DMS114 treated with DMSO at 0.1 percent for 48 hours (cell line): Measurements from ENCODE around the gene PLCXD1.
"Not testable (repeated sequence)": the region's sequence is repeated elsewhere in the genome, so short reads cannot be mapped to it uniquely, and the experiment has no call there.

Experiments used
- DNase-seq: peaks from one replicate; lab custom pipeline; 2025; ENCODE audit not compliant: unreplicated experiment; lab: John Stamatoyannopoulos, UW

PLCXD1 gene

DNA sequence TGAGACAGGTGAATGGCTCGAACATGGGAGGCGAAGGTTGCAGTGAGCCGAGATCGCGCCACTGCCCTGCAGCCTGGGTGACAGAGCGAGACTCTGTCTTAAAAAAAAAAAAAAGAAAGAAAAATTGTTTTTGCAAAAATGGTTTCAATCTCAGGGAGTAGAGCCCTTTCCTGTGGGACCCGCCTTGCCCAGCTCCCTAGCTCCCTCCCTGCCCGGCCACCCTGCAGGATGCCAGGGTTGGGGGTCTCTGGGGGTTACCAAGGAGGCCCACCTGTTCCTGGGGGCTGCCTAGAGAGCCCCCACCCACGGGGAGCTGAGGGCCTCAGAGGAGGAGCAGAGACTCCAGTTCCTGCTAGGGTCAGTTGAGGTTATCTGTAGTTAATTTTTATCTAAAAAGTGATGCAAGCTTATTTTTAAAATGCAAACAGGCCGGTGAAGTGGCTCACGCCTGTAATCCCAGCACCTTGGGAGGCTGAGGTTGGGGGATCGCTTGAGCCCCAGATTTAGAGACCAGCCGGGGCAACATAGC is 18.7 kb upstream of the PLCXD1 start:
- DNase-seq, result no peak

DNA sequence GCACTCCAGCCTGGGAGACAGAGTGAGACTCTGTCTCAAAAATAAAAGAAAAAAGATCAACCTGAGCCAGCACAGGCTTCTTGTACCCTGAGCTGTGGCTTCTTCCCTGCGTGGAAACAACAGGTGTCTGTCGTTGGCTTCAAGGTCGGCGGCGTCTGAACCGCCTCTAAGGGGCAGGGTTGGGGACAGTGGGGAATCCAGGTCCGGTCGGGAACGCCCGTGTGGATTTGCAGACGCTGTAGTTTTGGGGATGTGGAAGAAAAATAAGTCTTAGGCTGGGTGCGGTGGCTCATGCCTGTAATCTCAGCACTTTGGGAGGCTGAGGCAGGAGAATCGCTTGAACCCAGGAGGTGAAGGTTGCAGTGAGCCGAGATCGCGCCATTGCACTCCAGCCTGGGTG is 17.2 kb upstream of the PLCXD1 start:
- DNase-seq, result not testable (repeated sequence)

DNA sequence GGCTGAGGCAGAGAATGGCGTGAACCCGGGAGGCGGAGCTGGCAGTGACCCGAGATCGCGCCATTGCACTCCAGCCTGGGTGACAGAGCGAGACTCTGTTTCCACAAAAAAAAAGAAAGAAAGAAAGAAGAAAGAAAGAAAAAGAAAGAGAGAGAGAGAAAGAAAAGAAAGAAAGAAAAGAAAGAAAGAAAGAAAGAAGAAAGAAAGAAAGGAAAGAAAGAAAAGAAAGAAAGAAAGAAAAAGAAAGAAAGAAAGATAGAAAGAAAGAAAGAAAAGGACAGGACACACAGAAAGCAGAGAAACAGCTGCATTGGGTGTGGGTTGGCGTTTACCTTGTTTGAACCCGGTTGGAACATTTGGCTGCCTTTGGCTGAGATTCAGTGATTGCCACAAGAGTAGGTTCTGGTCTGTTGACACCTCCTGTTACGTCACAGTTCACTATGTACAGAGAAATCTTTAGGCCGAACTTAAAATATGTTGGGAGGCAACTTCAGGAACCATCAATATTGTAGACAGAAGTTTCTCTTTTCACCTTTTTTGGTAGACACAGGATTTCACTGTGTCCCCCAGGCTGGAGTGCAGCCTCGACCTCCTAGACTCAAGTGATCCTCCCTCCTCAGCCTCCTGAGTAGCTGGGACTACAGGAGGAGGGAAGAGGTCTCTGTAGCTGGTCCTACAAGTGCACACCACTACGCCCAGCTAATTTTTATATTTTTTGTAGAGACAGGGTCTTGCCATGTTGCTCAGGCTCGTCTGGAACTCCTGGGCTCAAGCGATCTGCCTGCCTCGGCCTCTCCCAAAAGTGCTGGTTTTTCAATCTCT is 16.3 kb upstream of the PLCXD1 start:
- no peak for DNase-seq

DNA sequence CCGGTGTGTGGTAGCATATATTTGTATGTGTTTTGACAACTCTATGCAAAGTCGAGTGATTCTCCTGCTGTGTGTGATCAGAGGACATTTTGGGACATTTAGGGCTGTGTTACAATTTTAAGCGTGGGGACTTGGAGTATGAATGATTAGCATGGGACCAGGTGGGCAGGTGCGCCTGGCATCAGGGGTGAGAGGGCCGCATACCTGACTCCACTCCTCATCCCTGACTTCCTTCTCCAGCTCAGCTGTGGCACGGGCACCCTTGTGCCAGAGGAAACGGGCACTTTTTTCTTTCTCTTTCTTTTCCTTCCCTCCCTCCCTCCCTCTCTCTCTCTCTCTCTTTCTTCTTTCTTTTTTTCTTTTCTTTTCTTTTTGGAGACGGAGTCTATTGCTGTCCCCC is 15.7 kb upstream of the PLCXD1 start:
- no peak for DNase-seq

DNA sequence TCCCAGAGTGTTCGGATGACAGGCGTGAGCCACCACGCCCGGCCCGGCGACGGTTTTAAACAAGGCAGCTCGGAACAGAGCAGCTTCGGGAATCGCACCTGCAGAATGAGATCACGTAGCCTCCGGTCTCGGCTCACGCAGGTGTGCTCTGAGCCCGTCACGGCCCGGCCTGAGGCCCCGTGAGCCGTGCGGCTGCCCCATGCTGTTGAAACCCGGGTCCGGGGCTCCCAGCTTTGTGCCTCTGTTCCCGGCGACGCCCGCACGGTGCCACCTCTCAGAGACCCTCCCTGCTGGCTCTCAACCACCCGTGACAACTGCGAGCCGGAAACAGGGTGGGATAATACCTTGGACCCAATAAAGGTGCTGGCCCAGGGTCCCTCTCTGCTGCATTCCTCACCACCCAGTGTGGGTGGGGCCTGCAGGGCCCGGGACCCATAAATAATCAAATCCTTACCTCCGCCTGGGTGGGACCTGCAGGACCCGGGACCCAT is 13.4 kb upstream of the PLCXD1 start:
- no peak for DNase-seq

DNA sequence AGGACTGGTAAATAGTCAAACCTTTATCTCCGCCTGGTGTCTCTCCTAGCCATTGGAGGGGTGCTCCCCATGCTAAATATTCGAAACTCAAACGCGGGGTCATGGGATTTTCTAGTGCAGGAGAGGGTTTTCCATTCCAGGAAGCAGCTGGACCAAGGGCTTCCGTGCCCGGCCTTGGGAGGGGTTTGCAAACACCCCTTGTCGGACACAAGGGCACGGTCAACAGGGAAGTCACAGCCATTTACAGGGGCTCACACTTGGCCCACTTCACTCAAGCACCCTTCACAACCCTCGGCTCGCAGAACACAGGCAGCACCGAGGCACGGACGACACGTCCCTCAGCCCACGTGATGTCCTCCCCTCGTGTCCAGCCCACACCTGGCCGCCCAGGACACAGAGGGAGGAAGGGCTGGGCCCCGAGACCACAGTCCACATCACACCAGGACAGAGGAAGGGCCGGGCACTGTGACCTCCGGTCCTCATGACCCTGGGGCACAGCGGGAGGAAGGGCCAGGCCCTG is 10.3 kb upstream of the PLCXD1 start:
- no peak for DNase-seq

DNA sequence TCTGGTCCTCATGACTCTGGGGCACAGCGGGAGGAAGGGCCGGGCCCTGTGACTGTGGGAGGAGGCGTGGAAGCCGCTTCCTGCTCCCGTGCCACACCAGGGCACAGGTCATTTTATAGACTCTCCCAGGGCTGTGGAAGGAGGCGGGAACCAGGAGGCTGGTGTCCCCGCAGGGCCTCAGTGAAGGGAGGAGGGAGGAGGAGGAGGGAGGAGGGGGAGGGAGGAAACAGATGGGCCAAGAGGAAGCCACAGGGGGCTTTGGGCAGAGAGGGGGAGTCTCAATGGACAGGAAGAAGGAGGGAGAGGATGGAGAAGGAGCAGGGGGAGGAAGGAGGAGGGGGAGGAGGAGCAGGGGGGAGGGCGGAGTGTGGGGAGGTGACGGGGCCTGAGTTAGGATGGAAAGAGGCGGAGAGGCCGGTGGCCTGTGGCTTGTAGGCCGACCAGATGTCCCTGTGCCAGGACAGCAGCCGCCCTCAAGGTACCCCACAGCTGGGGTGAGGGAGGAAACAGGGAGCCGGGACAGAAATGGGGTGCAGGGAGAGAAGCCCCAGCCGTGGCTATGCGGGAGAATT is 6.2 kb upstream of the PLCXD1 start:
- DNase-seq, result no peak

DNA sequence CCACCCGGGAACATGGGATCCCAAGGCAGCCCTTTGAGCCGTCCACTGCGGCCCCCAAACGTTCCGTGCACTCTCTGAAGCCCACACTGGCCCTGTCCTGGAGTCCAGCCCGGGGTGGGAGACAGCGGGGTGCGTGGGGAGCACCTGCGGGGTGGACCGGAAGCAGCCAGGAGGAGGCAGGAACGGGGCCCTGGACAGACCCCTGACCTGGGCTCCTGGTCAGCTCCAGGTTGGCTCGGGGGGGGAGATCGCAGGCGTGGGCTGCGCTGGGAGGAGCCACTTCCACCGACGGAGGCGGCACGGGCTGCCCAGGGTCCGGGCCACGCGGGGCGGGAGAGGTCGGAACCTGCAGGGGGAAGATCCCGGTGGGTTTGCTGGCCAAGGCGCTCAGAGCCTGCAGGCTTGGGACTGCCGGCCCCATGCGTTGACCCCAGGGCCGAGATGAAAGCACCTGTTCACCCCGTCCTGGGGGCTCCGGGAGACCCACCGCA is 5.7 kb upstream of the PLCXD1 start:
- DNase-seq, result no peak

DNA sequence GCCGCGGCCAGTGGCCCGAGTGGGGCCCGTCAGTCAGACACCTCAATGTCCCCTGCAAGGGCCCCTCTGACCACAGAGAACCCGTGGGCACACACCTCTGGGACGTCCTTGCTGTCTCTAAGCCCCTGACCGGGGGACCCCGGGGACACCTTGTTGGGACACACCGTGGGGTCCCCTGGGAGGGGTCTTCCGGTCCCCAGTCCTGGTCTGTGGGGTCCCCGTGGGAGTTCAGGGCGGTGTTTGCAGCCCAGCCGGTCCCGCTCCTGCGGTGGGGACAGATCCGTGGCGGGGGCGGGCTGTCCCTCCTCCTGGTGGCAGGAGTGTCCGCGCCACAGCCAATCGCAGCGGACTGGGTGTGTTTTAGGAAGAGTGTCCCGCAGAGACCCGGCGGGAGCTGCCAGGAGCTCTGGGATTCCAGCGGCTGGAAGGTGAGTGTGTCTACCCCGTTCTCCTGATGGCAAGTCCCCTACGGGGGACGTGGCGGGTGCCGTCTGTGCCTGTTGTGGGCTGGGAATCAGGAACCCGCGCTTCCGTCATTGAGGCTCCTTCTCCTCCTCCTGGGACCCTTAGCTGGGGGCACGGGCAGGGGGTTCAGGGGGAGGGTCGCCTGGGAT is 5.1 kb upstream of the PLCXD1 start:
- DNase-seq, result no peak

DNA sequence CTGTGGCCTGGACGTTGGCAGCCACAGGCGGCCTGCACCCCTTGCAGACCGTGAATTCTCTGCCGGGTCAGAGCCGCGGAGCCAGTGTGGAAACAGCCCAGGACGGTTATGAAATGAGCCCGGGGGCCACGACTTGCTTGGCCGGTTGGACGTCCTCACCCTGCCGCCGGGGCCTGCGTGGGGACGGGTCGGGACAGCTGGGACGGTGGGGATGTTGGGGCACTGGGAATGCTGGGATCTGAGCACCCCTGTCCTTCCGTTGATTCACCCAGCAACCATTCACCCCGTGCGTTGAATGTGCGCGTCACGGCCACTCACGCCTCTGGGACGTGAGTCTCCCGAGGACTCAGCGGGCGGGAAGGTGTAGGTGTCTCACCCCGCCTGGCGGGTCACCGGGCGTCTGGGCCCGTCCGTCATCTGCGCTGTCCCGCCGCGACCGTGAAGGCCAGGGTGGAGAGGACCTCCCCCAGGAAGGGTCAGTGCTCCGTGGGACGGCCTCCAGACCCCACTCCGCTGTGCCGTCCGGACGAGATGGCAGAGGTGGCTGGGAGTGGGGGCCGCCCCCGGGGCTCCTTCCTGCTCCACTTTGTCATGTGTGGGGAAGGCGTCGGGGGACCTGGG is 4.5 kb upstream of the PLCXD1 start:
- no peak for DNase-seq

DNA sequence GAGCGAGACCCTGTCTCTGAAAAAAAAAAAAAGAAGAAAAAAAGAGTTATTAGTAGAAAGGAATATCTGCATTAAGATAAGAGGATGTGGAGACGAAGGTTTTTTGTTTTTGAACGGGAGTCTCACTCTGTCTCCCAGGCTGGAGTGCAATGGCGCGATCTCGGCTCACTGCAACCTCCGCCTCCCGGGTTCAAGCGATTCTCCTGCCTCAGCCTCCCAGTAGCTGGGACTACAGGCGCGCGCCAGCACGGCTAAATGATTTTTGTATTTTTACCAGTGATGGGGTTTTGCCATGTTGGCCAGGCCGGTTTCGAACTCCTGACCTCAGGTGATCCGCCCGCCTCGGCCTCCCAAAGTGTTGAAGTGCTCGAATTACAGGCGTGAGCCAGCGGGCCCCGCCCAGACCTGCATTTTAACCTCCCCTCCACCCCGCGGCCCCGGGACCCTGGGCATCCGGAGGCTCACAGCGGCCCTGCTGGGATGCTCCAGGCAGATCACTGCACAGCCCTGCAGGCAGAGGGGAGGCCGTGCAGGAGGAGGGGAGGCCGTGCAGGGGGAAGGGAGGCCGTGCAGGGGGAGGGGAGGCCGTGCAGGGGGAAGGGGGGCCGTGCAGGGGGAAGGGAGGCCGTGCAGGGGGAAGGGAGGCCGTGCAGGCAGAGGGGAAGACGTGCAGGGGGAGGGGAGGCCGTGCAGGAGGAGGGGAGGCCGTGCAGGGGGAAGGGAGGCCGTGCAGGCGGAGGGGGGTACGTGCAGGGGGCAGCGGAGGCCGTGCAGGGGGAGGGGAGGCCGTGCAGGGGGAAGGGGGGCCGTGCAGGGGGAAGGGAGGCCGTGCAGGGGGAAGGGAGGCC is 1.2 kb upstream of the PLCXD1 start:
- not testable (repeated sequence) for DNase-seq

DNA sequence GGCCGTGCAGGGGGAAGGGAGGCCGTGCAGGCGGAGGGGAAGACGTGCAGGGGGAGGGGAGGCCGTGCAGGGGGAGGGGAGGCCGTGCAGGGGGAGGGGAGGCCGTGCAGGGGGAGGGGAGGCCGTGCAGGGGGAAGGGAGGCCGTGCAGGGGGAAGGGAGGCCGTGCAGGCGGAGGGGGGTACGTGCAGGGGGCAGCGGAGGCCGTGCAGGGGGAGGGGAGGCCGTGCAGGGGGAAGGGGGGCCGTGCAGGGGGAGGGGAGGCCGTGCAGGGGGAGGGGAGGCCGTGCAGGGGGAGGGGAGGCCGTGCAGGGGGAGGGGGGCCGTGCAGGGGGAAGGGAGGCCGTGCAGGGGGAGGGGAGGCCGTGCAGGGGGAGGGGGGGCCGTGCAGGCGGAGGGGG is 459 bp upstream of the PLCXD1 start:
- not testable (repeated sequence) for DNase-seq

DNA sequence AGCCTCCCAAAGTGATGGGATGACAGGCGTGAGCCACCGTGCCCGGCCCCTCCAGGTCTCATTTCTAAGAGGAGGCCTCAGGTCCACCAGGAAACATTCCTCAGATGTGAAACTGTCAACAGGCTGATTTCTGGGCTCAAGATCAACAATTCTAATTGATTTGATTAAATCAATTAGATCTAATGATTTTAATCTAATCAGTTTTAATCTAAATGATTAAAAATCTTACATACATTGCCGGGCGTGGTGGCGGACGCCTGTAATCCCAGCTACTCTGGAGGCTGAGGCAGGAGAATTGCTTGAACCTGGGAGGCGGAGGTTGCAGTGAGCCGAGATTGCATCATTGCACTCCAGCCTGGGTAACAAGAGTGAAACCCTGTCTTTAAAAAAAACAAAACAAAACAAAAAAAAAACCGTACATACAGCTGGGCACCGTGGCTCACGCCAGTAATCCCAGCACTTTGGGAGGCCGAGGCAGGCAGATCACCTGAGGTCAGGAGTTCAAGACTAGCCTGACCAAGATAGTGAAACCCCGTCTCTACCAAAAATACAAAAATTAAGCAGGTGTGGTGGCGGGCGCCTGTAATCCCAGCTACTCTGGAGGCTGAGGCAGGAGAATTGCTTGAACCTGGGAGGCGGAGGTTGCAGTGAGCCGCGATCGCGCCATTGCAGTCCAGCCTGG is 960 bp downstream of the PLCXD1 start:
- not testable (repeated sequence) for DNase-seq

DNA sequence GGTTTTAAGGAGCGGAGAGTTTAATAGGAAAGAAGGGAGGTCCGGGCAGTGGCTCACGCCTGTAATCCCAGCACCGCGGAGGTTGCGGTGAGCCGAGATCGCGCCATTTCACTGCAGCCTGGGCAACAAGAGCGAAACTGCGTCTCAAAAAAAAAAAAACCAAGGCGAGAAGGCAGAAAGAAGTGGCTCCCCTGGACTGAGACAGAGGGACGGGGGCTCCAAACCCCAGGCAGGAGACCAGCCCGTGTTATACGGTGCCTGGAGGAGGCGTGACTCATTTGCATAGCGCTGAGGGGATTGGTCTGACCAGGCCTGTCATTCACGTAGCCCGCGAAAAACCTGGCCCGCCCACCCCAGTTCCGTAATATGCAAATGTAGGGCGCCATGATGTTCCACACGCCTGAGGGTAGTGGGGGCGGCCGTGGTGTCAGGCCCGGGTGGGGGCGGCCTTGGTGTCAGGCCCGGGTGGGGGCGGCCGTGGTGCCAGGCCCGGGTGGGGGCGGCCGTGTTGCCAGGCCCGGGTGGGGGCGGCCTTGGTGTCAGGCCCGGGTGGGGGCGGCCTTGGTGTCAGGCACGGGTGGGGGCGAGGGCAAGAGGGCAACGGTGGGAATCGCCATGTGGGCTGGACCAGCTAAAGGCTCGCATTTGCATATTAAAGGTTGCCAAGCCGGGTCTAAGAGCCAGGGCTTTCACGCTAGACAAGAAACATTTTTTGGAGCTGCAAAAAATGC is 2.1 kb downstream of the PLCXD1 start:
- no peak for DNase-seq

DNA sequence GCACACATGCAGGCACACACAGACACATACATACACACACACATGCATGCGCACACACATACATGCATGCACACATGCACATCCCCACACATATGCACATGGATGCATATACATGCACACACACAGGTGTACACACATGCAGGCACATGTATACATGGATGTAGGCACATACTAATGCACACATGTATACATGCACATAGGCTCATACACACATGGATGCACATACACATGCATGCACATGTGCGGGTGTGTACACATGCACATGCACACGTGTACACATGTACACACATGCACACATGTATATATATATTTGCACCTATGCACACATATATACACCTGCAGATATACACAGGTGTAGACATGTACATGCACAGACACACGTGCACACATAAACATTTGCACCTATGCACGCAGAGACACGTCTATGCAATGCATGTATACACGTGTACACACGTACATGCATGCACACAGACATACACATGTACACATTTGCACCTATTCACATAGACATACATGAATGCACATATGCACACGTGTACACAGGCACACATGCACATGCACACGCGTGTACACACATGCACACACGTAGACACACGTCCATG is 4.0 kb downstream of the PLCXD1 start:
- DNase-seq, result no peak

DNA sequence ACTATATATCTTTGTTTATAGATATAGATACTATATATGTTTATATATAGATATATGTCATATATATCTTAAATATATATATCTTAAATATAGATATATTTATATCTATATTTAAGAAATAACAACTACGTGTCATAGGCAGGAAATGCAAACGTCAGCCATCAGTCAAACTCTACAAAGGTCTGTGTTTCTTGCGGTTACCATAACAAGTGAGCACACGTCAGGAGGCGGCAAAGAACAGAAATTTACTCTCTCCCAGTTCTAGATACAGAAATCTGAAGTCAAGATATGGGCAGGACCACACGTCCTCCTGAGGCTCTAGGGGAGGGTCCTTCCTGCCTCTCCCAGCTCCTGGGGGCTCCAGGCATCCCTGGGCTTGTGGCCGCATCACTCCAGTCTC is 6.5 kb downstream of the PLCXD1 start:
- DNase-seq, result no peak

DNA sequence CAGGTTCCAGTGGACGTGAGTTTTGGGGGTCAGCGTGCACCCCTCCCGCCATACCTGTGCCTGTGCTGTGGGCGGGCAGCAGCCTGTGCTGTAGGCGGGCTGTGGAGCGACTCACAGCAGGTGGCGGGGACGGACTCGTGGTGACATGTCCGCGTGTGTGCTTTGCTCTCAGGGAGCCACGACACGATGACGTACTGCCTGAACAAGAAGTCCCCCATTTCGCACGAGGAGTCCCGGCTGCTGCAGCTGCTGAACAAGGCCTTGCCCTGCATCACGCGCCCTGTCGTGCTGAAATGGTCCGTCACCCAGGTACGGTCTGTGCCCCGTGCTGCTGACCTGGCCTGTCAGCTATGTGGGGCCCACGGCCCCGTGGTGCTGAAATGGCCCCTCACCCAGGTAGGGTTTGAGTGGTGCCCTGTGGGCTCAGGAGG is 7.4 kb downstream of the PLCXD1 start:
- no peak for DNase-seq

DNA sequence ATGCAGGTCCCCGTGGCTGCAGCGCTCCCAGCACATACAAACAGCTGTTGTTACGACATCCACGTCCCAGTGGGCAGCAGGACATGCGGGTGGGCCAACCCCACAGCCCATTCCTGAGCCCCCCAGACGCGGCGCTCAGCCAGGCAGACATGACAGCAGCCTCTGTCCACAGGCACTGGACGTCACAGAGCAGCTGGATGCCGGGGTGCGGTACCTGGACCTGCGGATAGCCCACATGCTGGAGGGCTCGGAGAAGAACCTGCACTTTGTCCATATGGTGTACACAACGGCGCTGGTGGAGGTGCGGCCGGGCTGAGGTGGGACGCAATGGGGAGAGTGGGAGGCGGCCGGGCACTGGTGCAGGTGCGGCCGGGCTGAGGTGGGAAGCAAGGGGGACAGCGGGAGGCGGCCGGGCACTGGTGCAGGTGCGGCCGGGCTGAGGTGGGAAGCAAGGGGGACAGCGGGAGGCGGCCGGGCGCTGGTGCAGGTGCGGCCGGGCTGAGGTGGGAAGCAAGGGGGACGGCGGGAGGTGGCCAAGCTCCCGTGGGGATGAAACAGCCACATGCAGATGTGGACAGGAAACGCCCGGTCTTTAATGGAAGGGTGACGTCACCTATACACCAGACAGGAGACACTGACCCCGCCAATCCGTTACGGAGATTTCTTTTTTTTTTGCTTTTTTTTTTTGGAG is 9.4 kb downstream of the PLCXD1 start:
- no peak for DNase-seq
